ENCODE measurements around the gene SGCB.

DNA sequence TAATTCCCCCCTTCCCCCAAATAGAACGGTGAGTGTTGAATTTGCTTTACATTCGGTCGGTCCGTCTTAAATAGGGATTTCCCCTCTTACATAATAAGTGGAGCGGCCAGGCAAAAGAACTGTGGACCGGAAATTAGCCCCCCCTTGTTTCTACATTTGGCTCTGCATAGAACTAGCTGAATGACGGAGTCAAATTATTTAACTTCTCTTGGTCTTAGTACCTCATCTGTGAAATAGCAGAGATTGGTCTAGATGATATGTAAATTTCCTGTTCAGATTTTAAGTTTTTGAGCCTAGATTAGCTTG, 14.3 kb upstream of the SGCB start:
- TF ChIP-seq, protein P1, sequence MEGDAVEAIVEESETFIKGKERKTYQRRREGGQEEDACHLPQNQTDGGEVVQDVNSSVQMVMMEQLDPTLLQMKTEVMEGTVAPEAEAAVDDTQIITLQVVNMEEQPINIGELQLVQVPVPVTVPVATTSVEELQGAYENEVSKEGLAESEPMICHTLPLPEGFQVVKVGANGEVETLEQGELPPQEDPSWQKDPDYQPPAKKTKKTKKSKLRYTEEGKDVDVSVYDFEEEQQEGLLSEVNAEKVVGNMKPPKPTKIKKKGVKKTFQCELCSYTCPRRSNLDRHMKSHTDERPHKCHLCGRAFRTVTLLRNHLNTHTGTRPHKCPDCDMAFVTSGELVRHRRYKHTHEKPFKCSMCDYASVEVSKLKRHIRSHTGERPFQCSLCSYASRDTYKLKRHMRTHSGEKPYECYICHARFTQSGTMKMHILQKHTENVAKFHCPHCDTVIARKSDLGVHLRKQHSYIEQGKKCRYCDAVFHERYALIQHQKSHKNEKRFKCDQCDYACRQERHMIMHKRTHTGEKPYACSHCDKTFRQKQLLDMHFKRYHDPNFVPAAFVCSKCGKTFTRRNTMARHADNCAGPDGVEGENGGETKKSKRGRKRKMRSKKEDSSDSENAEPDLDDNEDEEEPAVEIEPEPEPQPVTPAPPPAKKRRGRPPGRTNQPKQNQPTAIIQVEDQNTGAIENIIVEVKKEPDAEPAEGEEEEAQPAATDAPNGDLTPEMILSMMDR (IDR thresholded peaks at IDR 0.05; ENCODE audit: low read depth, low read length, poor library complexity, severe bottlenecking) = no peak
- TF ChIP-seq EZH2phosphoT487 (IDR thresholded peaks at IDR 0.05; ENCODE audit: borderline replicate concordance, low read length) = no peak

Measured in DOHH2 (cell line).